Hepatocyte (in vitro differentiated cells): ENCODE results near the gene TMEM147.

ENCODE experiments used
- EZH2 ChIP-seq: fragments of 200-600 bp; sonication (generic); IDR thresholded peaks from 2 replicates; pipeline ENCODE4 v1.6.1; 2016; ENCODE audit warnings: antibody characterized with exemption, mild to moderate bottlenecking, borderline replicate concordance
- TF ChIP-seq, protein P1 (sequence below): fragments of 200-600 bp; sonication (generic); IDR thresholded peaks from 2 replicates; pipeline ENCODE4 v1.5.1; 2016; ENCODE audit warnings: antibody characterized with exemption, mild to moderate bottlenecking; ENCODE audit not compliant: poor library complexity

DNA sequence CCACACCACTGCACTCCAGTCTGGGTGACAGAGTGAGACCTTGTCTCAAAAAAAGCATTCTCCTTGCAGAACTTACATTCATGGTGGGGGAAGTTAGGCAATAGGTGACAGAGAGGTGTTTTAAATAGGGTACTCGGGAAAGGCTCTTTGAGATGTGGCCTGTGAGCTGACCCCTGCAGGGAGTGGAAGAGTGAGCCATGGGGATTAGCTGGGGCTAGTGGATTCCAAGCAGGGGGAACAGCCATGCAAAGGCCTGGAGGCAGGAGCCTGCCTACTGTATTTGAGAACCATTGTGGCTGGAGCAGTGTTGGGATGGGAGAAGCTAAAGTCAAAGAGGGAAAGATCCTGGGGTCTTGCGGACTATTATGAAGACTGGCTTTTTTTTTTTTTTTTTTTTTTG, 28.1 kb upstream of the TMEM147 start:
- TF ChIP-seq, protein P1, sequence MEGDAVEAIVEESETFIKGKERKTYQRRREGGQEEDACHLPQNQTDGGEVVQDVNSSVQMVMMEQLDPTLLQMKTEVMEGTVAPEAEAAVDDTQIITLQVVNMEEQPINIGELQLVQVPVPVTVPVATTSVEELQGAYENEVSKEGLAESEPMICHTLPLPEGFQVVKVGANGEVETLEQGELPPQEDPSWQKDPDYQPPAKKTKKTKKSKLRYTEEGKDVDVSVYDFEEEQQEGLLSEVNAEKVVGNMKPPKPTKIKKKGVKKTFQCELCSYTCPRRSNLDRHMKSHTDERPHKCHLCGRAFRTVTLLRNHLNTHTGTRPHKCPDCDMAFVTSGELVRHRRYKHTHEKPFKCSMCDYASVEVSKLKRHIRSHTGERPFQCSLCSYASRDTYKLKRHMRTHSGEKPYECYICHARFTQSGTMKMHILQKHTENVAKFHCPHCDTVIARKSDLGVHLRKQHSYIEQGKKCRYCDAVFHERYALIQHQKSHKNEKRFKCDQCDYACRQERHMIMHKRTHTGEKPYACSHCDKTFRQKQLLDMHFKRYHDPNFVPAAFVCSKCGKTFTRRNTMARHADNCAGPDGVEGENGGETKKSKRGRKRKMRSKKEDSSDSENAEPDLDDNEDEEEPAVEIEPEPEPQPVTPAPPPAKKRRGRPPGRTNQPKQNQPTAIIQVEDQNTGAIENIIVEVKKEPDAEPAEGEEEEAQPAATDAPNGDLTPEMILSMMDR, result no peak
- no peak for TF ChIP-seq EZH2
